HG03469 (cell line): ENCODE data around the gene GDPD3.

Experiments used
- ATAC-seq: cut with Tn5 transposase; IDR thresholded peaks from one replicate; pipeline ENCODE4 v1.9.1; 2021; ENCODE audit warnings: mild to moderate bottlenecking, moderate library complexity, moderate number of reproducible peaks; ENCODE audit not compliant: unreplicated experiment

Gene GDPD3

GRCh38 chr16:30063278-30063892 is 50.0 kb downstream of the GDPD3 start:
- ATAC-seq: no peak

- no peak for ATAC-seq
Measured at GRCh38 chr16:30060836-30061554, 52.3 kb downstream of the GDPD3 start.

DNA sequence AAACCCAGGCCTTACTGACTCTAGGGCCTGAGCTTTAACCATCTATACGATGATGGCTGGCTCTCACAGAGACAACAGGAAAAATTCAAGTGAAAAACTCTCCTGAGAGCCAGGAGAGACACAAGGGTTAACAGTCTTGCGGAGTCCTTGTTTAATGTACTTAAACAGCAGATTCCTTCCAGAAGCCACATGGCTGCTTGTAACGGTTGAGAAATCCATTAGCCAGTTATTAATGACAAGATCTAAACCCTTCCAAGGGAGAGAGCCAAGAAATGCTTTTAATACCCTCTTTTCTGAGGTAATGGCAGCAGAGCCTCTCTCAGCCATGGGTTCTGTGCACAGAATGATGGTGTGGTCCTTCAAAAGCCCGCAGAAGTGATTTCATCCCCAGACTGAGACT is 53.0 kb downstream of the GDPD3 start:
- ATAC-seq: no peak

DNA sequence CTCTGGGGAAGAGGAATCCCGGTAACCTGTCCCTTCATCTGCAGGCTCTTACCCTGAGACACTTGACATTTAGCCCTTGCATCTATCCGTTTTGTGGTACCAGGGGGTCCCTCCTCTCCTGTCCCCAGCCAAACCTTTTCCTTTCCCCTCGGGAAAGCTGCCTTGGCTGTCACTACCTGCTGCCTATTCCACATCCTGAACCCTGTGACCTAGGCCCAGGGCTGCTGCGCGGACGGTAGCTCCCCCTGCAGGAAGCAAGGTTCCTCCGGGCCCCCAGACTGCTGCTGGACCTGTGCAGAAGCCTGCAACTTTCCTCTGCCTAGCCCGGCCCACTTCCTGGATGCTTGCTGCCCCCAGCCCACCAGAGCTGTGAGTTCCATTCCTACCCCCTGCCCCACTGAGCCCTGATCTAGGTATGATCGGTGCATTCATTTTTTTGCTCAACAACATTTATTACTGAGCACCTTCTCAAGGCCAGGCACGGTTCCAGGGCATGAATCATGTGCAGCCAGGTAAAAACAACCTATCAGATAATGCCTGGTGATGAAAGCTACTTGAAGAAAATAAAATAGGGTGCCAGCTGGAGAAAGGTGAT is 58.3 kb downstream of the GDPD3 start:
- no peak for ATAC-seq
